ENCODE data around the gene PTGR3. TPM values are rescaled to one million over a fixed set of nuclear protein-coding genes. Genes with fewer than 3 reads are reported as not detected.

The PTGR3 gene
- total and polyA plus RNA-seq, 2 of the 8 experiments (the other 6 are each of a cell fraction or from before 2014, with no cell fraction given): 2.0 to 3.6 TPM

DNA sequence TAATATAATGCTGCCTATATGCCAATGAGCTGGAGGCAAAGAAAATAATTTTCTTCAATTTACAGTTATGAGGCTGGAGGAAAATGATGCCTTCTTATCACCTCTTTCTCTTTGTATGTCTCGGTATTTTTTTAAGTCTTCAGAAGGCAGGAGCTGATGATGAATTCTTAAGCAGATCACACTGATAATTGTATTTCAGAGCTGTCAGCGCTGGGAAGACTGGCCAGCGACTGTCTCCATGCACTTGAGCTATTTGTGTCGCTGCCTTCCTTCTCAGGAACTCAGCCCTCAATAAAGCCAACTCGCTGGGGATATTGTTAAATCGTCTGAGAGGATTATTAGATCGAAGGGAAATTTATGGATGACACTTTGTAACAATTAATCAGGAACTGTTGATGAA, 40.3 kb downstream of the PTGR3 start:
- H2AFZ ChIP-seq (ENCODE audit: low read length): no peak overlapping the region
- DNase-seq (ENCODE audit: low read depth in 1 of 2, low spot score in 2 of 2) (no peak), FAIRE-seq (no peak)
- no peak overlapping the region for H2BK5ac ChIP-seq (ENCODE audit: low read depth, low read length)
- ChIA-PET POLR2A (ENCODE audit: partially characterized antibody) (no interaction called here), CTCF (ENCODE audit: partially characterized antibody) (interaction anchor here (0.6 to 0.8 kb wide), 3 partner anchors 311 to 1183 kb away, joined by 3 read pairs; no protein-coding TSS in a partner anchor)
- no peaks in the 10 kb centered on the region for H3K9me3 ChIP-seq (ENCODE audit: insufficient read depth in 2 of 2, low read depth in 1 of 2, low read length in 1 of 2)
- H3K36me3 ChIP-seq (ENCODE audit: control insufficient read depth in 2 of 4, insufficient read depth in 4 of 4, low read length in 3 of 4): no peaks in the 10 kb centered on the region
- H3K27ac ChIP-seq (ENCODE audit: low read depth, low read length): no peak overlapping the region
- no peak overlapping the region for H4K8ac ChIP-seq (ENCODE audit: extremely low read depth, insufficient read depth, low read length)
- H3K4ac ChIP-seq (replicated peaks; ENCODE audit: insufficient read length, low read depth, low read length): no peak overlapping the region
- H3K79me2 ChIP-seq (ENCODE audit: control insufficient read depth in 1 of 2, insufficient read depth in 2 of 2, low read length in 2 of 2): no peaks in the 10 kb centered on the region
- H3K14ac ChIP-seq (ENCODE audit: insufficient read length): no peak overlapping the region
- H4K20me1 ChIP-seq (replicated peaks in 1 of 2; ENCODE audit: control insufficient read depth in 1 of 2, insufficient read depth in 2 of 2, low read length in 2 of 2): no peaks in the 10 kb centered on the region
- H3K18ac ChIP-seq (ENCODE audit: extremely low read depth, low read length): no peak overlapping the region
- H4K91ac ChIP-seq (replicated peaks; ENCODE audit: insufficient read length, low read length): no peak overlapping the region
- no peak overlapping the region for H3K56ac ChIP-seq (replicated peaks; ENCODE audit: insufficient read length, low read depth, low read length)
- 96% methylated on average over 7 of the region's 7 CpGs; no CpG with 5 or more reads in 1 of the 2 experiments for WGBS, 2 experiments (ENCODE audit: extremely low coverage in 1 of 2, insufficient coverage in 1 of 2, insufficient read length in 1 of 2, insufficient replicate concordance in 2 of 2, low coverage in 1 of 2, low lambda C conversion rate in 2 of 2, missing lambda C conversion rate in 1 of 2)
- H2BK120ac ChIP-seq (replicated peaks; ENCODE audit: low read depth, low read length): no peak overlapping the region
- no peak overlapping the region for H3K23ac ChIP-seq (ENCODE audit: insufficient read length)
- H2BK20ac ChIP-seq (ENCODE audit: low read length): no peak overlapping the region
- no peak overlapping the region for H3K9ac ChIP-seq (replicated peaks in 1 of 4; ENCODE audit: extremely low read depth in 1 of 4, low read depth in 3 of 4, low read length in 3 of 4)
- H3K4me2 ChIP-seq (ENCODE audit: insufficient read depth in 1 of 2, low read depth in 2 of 2, low read length in 2 of 2): no peak overlapping the region
- peaks cover 0 to 5% (median 0%) of the 10 kb centered on the region in 4 experiments; a peak in 2 of 7 replicates for H3K4me1 ChIP-seq (replicated peaks in 1 of 4; ENCODE audit: control insufficient read depth in 3 of 4, insufficient read depth in 4 of 4, low read length in 3 of 4)
- H4K5ac ChIP-seq (ENCODE audit: insufficient read length, low read depth, low read length): no peak overlapping the region
- no peaks in the 10 kb centered on the region for H3K79me1 ChIP-seq (ENCODE audit: low read depth, low read length)
- H3K23me2 ChIP-seq (ENCODE audit: low read depth, low read length): no peaks in the 10 kb centered on the region
- no peak overlapping the region for H2AK5ac ChIP-seq (ENCODE audit: low read depth, low read length)
- H2BK15ac ChIP-seq (ENCODE audit: low read length): no peak overlapping the region
- H2BK12ac ChIP-seq (ENCODE audit: low read depth, low read length): no peak overlapping the region
- no peak overlapping the region for H3K4me3 ChIP-seq (ENCODE audit: extremely low read depth in 1 of 4, insufficient read depth in 2 of 4, low read depth in 3 of 4, low read length in 4 of 4)
- no peaks in the 10 kb centered on the region for H3K27me3 ChIP-seq (replicated peaks in 1 of 4; ENCODE audit: control insufficient read depth in 3 of 4, extremely low read depth in 1 of 4, insufficient read depth in 3 of 4, low read length in 3 of 4)
- TF ChIP-seq KDM1A (IDR thresholded peaks at IDR 0.05; ENCODE audit: borderline replicate concordance, low read length) (no peak), HDAC6 (IDR thresholded peaks at IDR 0.05; ENCODE audit: low read depth, low read length) (no peak), CREB1 (IDR thresholded peaks at IDR 0.05) (no peak), EP300 (IDR thresholded peaks at IDR 0.05; ENCODE audit: borderline replicate concordance in 1 of 2, low read depth in 2 of 2, low read length in 2 of 2) (no peak), CHD2 (IDR thresholded peaks at IDR 0.05; ENCODE audit: low read length) (no peak), NANOG (IDR thresholded peaks at IDR 0.05; ENCODE audit: insufficient read depth, low read depth, low read length, poor library complexity, severe bottlenecking) (no peak), JUND (IDR thresholded peaks at IDR 0.05; ENCODE audit: low read length) (no peak), TBP (IDR thresholded peaks at IDR 0.05; ENCODE audit: low read depth, low read length) (no peak), TAF7 (optimal IDR thresholded peaks at IDR 0.05; ENCODE audit: borderline replicate concordance, low read depth, low read length) (no peak), BRCA1 (IDR thresholded peaks at IDR 0.05; ENCODE audit: low read depth, low read length) (no peak), PHF8 (conservative IDR thresholded peaks at IDR 0.05; ENCODE audit: low read depth, low read length) (no peak), BACH1 (IDR thresholded peaks at IDR 0.05; ENCODE audit: low read length) (no peak)

Measured in H1 (cell line).